Lower leg skin (tissue), 4 donors: ENCODE data around the gene AMPD1. TPM values are rescaled to one million over a fixed set of nuclear protein-coding genes. Genes with fewer than 3 reads are reported as not detected.

Source experiments
- DNase-seq, 2 donors: peaks; one replicate each; pipeline ENCODE4 v3.0.0-alpha.2; 2019; ENCODE audit warnings: low spot score in 2 of 2
- H3K4me3 ChIP-seq: fragments of 200-600 bp; sonication (generic); 2 replicates; pipeline ENCODE4 v1.5.1; 2017; ENCODE audit warnings: mild to moderate bottlenecking, low read depth; ENCODE audit not compliant: poor library complexity, severe bottlenecking
- CTCF ChIP-seq, 3 donors: fragments of 450-650 bp; IDR thresholded peaks; one replicate each; pipeline ENCODE4 v1.5.1; 2016; ENCODE audit warnings: antibody characterized with exemption in 3 of 3, mild to moderate bottlenecking in 3 of 3, moderate library complexity in 2 of 3
- POLR2A ChIP-seq, 2 donors: fragments of 450-650 bp; IDR thresholded peaks; one replicate each; pipeline ENCODE4 v1.6.1; 2016 to 2017; ENCODE audit warnings: antibody characterized with exemption in 2 of 2, mild to moderate bottlenecking in 1 of 2, moderate library complexity in 1 of 2
- WGBS, 2 donors: methylation state at CpG; one replicate each; pipeline ENCODE4 v1.1.5; 2018; 5-methylcytosine and 5-hydroxymethylcytosine counted together
- intact Hi-C: fragments of 100-400 bp; cut with DNase I; formaldehyde crosslinking; loops from one replicate; pipeline ENCODE4 v1.15.0; 2023; ENCODE audit warnings: low total_unique reads
- total RNA-seq, 4 donors: library from RNA; depleted of rRNA; stranded (reverse); fragments of >200 nt; gene quantifications; one replicate each; pipeline ENCODE4 v1.1.0, GENCODE V29; 2016

AMPD1 gene
- total RNA-seq, 4 donors from 2014 or later: not detected

GRCh38 chr1:114669562-114670082, 25.7 kb downstream of the AMPD1 start, which contains the start of gene DENND2C:
Gene DENND2C, minus strand, starts transcription at chr1:114670049. Its CDS starts 44,065 bp downstream, at chr1:114625984.
- TF ChIP-seq CTCF (IDR thresholded peaks at IDR 0.05): no peak
- TF ChIP-seq POLR2A (IDR thresholded peaks at IDR 0.05): no peak

GRCh38 chr1:114668784-114669561, 26.4 kb downstream of the AMPD1 start:
- 28 to 32% methylated on average over 13 of the region's 13 CpGs for WGBS, 2 donors
- DNase-seq: peak in 1 of 2 donors; percentile 18
- TF ChIP-seq POLR2A (IDR thresholded peaks at IDR 0.05): no peak
- intact Hi-C loops: no loop called here
- peak overlapping the region; percentile 65 for H3K4me3 ChIP-seq

More at GRCh38 chr1:114669562-114670082, 25.7 kb downstream of the AMPD1 start, which contains the start of gene DENND2C:
- intact Hi-C loops: no loop called here
- H3K4me3 ChIP-seq: peak within 1 kb of the TSS; percentile 65
- WGBS, 2 donors: 0 to 1% methylated on average over 32 to 39 of the region's 50 CpGs
- no peak for DNase-seq

- intact Hi-C loops: no loop called here
- WGBS, 2 donors: 56 to 59% methylated on average over 4 of the region's 4 CpGs
These were observed 27.0 kb downstream of the AMPD1 start for GRCh38 chr1:114668373-114668772.

GRCh38 chr1:114666954-114667353, 28.4 kb downstream of the AMPD1 start:
- DNase-seq: no peak
- intact Hi-C loops: no loop called here
- WGBS, 2 donors: 93 to 95% methylated on average over 3 of the region's 3 CpGs
- no peak overlapping the region for H3K4me3 ChIP-seq
- no peak for TF ChIP-seq POLR2A (IDR thresholded peaks at IDR 0.05)
- TF ChIP-seq CTCF (IDR thresholded peaks at IDR 0.05): no peak

More at GRCh38 chr1:114668373-114668772, 27.0 kb downstream of the AMPD1 start:
- no peak for DNase-seq
- no peak overlapping the region for H3K4me3 ChIP-seq
- TF ChIP-seq CTCF (IDR thresholded peaks at IDR 0.05) (no peak), POLR2A (IDR thresholded peaks at IDR 0.05) (no peak)

DNA sequence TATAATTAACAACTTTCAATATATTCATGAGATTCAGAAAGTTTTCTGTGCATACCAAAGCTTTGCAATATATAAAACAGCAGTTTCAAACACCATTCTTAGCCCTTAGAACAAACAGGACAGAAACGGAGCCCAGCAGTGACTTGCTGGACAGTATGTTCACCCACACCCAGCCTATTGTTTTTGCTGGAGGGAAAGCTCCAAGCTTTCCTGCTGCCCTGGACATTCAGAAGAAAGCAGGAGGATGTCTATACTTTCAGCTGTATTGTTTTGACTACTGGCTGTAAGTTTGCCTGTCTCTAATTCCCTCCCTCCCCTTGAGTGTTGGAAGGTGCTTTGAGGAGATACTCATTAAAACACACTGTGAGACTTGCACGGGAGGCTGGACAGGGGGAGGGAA, 35.1 kb downstream of the AMPD1 start:
- WGBS, 2 donors: 35 to 50% methylated on average over 2 of the region's 2 CpGs
- no peak for DNase-seq
- intact Hi-C loops: no loop called here
- H3K4me3 ChIP-seq: no peak overlapping the region
- no peak for TF ChIP-seq POLR2A (IDR thresholded peaks at IDR 0.05)
- no peak for TF ChIP-seq CTCF (IDR thresholded peaks at IDR 0.05)

DNA sequence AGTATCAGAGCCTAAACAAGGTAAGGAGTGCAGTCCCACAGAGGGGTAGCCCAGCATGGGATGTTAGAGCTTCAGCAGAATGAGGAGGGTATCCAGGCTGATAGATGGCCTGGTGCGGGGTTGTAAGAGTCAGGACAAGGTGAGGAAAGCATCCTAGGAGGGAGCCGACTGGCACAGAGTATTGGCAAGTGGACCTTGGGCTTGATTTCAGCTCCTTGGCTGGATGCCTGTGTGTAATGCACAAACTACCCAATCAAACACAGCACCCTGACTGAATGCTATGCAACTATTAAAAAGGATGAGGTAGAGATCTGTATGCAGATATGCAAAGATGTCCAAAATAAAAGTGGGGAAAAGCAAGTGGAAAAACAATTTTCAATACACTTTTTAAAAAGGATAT, 43.5 kb downstream of the AMPD1 start:
- TF ChIP-seq POLR2A (IDR thresholded peaks at IDR 0.05) (no peak), CTCF (IDR thresholded peaks at IDR 0.05) (no peak)
- 64 to 76% methylated on average over 2 of the region's 2 CpGs for WGBS, 2 donors
- H3K4me3 ChIP-seq: no peak overlapping the region
- intact Hi-C loops: no loop called here
- no peak for DNase-seq
